ENCODE measurements around the gene MFSD2A.
A peak's percentile ranks its signal among the peaks of the same experiment; 100 is the strongest.
"Not testable (repeated sequence)": the region's sequence is repeated elsewhere in the genome, so short reads cannot be mapped to it uniquely, and the experiment has no call there.

MFSD2A gene

DNA sequence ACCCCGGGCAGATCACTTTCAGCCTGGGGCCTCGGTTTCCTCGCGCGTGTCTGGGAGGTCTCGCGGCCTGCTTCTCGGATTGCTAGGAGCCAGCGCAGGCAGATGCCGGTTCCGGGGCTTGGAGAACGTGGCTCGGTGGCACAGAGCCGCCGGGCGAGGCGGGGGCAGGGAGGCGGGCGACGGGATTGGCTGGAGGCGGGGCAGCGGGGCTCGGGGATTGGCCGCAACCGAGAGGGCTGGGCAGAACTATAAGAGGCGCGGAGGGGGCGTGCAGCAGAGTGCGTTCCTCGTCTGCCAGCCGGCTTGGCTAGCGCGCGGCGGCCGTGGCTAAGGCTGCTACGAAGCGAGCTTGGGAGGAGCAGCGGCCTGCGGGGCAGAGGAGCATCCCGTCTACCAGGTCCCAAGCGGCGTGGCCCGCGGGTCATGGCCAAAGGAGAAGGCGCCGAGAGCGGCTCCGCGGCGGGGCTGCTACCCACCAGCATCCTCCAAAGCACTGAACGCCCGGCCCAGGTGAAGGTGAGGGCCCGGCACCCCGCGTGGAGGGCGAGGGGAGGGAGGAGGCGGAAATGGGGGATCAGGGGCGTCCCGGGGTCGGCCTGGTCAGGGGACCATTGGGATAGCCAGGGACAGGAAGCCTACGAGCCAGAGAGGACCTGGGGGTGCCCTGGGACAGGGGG is at the start of gene MFSD2A:
MFSD2A (plus strand) TSS at position 276 of the 677 bp plus-strand sequence; CDS start at position 424, 148 bp downstream.
- peak; percentile 100 for DNase-seq

DNA sequence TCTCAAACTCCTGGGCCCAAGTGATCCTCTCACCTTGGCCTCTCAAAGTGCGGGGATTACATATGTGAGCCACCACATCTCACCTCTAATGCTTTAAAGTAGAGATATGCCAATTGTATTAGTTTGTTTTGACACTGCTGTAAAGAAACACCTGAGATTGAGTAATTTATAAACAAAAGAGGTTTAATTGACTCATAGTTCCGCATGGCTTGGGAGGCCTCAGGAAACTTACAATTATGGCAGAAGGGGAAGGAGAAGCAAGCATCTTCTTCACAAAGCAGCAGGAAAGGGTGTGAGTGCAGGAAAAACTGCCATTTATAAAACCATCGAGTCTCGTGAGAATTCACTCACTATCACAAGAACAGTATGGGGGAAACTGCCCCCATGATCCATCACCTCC is 49.8 kb upstream of the MFSD2A start:
- DNase-seq: no peak

GRCh38 chr1:39907528-39908453 is 47.2 kb upstream of the MFSD2A start:
- DNase-seq: no peak

- DNase-seq: no peak
These were observed 46.4 kb upstream of the MFSD2A start for GRCh38 chr1:39908534-39908933.

DNA sequence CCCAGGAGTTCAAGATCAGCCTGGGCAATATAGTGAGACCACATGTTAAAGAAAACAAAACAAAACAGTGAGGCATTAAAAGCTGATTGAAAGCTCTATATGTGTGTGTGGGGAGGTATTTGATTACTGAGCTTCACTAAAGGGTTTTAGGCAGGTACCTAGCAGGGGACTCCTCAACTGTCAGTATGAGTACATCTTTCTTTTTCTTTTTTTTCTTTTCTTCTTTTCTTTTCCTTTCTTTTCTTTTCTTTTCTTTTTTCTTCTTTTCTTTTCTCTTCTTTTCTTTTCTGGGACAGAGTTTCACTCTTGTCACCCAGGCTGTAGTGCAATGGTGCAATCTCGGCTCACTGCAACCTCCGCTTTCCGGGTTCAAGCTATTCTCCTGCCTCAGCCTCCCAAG is 44.7 kb upstream of the MFSD2A start:
- DNase-seq: no peak

DNA sequence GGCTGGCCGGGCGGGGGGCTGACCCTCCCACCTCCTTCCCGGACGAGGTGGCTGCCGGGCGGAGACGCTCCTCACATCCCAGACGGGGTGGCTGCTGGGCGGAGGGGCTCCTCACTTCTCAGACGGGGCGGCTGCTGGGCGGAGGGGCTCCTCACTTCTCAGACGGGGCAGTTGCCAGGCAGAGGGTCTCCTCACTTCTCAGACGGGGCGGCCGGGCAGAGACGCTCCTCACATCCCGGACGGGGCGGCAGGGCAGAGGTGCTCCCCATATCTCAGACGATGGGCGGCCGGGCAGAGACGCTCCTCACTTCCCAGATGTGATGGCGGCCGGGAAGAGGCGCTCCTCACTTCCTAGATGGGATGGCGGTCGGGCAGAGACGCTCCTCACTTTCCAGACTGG is 41.8 kb upstream of the MFSD2A start:
- DNase-seq: not testable (repeated sequence)

DNA sequence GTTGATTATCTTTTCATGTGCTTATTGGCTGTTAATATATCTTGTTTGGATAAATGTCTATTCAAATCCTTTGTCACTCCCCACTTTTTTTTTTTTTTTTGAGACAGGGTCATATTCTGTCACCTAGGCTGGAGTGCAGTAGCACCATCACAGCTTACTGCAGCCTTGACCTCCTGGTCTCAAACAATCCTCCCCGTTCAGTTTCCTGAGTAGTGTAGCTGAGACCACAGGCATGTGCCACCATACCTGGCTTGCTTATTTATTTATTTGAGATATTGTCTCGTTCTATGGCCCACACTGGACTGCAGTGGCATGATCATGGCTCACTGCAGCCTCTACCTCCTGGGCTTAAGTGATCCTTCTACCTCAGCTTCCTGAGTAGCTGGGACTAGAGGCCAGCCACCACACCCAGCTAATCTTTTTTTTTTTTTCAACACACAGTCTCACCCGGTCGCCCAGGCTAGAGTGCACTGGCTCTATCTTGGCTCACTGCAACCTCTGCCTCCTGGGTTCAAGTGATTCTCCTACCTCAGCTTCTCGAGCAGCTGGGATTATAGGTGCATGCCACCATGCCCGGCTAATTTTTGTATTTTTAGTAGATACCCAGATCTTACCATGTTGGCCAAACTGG is 39.3 kb upstream of the MFSD2A start:
- DNase-seq: no peak

DNA sequence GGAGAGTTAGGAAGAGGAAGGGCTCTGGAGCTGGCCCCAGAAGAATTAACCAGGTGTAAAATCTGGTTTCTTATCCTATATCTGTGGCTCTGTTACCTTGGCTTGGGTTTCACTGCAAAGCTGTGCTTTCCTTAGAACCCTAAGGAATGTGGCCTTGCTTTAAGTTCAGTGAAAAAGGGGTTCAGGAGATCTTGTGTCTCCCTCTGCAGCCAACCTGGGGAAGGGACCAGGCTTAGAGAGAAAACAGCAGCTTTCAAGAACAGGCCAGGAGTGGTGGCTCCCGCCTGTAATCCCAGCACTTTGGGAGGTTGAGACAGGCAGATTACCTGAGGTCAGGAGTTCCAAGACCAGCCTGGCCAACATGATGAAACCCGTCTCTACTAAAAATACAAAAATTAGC is 37.1 kb upstream of the MFSD2A start:
- DNase-seq: no peak

DNA sequence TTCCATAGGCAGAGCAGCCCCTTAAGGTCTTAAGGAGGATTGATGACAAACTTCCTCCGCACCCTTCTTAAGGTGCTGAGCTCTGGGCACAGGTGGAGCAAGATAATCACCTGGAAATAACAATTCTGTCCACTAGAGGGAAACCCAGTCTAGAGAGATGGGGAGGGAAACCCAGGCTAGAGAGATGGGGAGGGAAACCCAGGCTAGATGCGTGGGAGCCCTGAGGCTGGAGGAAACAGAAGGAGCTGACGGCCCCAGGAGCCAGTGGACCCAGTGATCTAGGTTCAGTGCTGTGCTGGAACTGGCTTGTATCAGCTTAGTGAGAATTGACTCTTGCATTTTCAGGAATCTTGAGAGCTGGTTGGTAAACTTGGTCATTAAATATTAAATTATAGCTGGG is 35.4 kb upstream of the MFSD2A start:
- no peak for DNase-seq

GRCh38 chr1:39922251-39922688 is 32.7 kb upstream of the MFSD2A start:
- DNase-seq: no peak

DNA sequence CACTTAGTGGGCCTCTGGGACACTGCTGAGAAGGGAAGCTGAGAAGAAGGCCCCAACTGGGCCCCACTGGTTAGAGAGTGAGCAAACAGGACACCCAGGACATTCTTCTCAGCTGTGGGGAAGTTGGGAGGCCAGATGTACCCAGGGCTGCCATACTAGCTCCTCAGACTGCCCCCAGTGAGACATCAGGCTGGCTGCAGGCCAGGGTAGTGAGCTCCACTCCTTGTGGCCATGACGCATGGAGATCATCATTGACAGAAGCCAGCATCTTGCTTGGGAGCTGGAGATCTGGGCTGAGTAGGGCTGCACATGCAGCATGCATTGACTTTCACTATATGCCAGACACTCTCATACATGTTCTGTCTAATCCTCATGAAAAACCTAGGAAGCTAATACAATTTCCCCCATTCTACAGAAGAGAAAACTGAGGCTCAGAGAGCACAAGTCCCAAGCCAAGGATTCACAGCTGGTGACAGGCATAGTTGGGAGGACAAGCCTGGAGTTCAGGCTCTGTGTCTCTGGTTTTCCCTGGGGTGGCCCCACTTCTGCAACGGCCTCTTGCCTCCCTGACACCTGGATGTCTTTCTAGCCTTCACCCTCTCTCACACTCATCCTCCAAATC is 29.1 kb upstream of the MFSD2A start:
- no peak for DNase-seq

DNA sequence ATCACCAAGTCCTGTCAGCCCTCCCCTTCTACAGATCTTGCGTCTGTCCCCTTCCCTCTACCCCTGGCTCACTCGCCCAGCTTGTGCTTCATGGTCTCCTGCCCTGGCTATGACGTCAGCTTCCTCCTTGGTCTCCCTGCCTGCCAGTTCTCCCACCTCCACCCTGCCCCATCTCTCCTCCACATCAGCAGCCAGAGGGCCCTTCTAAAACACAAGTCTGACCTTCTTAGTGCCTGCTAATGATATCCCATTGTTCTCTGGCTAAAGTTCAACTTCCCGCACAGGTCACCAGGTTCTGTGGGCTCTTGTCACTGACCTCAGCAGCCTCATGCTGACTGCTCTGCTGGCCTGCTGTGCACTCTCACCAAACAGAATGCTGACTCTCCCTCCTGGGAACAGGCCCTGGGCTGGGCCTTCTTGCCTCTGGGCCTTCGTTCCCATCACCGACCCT is 28.6 kb upstream of the MFSD2A start:
- DNase-seq: peak; percentile 82

DNA sequence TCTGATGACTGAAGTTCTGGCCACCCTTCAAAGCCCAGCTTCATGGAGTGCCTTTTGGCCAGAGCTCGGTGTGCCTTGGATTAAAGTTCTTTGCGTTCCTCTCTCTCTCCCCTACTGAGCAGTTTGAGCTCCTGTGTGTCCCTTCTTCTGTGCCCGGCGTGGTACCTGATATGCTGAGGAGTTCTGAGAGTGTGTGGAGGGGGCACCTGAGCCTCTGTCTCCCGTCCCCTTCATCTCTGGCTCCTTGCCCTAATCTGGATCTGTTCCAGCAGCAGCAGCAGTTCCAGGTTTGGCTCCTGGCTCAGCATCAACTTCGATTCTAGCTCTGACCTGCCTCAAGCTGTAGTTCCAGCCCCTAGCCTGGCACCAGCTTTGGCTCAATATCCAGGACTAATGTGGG is 28.1 kb upstream of the MFSD2A start:
- DNase-seq: peak; percentile 94

- DNase-seq: no peak
These were observed 27.4 kb upstream of the MFSD2A start for GRCh38 chr1:39927538-39927937.

DNA sequence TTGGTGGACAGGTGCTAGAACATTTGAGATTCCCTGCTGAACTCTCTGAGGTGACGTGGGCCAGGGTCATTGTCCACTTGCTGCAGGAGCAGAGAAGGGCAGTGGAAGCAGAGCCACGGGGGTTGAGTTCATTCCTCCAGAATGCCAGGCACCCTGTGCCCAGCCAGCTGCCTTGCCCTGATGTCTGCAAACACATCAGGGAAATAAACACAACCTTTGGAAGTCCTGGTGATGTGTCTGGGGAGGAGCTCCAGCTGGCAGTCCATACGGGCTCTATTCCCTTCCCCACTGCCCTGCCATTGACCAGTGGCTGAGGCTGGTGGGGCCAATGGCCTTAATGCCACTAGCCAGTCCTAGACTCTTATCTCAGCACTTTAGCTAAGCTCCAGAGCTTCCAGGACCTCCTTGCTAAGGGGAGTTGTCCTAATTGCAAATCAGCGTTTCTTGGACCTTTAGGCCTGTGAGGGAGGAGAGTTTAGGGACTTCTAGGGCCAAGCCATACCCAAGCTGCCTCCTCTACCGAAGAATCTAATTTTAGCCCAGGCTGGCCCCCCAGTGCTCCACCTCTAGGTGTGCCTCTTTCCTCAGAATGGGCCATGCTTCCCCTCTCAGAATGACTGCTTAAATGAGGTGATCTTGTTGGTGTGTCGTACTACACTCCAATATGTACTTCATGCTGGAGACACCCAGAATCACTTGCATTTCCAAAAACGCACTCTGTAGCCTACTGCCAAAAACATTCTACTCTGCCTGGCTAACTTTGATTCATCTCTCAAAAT is 25.9 kb upstream of the MFSD2A start:
- DNase-seq: no peak

DNA sequence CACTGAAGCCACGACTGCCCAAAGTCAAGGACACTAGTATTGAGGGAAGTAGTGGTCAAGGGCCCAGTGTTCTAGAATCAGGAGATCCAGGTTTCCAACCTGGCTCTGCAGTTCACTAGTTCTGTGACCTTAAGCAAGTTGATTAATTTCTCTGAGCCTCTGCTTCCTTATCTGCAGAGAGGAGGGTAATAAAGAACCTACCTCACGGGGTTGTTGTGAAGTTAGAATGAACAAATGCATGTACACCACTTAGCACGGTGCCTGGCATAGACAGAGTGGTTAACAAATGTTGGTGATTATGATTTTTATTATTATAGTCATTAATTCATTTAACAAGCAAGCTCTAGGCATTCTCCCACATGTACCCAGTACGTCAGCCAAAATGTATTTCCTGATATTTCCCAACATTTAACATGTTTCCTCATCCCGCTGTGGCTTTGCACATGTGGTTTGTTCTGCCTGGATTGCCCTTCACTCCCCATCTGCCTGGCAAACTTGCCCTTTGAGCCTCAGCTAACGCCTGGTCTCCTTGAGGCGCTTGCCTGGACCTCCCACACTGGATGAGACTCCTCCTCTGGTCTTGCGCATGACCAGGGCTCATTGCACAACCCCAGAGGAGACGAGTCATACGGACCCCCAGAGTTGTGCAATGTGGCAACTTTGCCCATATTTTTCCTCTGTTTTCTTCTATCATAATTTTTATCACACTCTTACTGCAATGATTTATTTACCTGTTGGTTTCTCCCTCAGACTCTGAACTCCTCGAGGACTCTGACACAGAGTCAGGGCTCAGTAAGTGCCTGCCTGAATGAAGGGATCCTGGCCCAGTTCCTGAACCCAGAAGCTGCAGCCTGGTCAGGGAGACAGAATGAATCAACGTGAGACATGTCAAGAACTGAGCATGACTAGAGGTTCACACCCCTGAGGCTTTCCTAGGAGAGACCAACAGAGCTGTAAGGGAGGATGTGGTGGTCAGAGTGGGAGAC is 20.7 kb upstream of the MFSD2A start:
- DNase-seq: no peak

DNA sequence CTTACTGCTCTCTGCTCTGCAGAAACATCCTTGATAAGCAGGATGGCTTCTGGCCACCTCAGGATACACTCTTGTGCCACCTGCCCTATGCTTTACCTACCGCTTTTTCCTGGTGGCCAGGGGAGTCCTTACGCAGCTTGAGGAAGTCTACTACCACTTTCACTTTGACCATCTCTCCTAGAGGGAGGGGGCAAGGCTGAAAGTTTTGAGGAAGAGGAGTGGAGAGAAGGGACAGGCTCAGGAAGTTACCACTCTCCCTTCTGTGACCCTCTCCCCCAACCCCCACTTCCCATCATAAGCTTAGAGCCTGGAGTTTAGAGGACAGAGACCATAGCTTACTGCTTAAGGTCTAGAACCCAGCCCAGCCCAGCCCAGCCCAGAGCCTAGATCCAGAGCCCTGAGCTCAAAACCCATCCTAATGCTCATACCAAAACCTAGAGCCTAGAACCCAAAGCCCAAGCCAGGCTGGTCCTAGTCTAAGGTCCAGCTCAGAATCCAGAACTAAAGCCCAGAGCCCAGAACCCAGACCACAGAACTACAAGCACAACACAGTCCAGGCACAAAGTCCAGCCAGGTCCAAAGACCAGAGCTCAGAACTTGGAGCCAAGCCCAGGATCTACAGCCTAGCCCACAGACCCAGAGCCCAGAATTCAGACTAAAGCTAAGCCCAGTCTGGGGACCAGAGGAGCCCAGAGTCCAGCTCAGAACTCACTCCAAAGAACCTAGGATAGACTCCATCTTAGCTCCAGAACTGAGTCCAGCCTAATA is 18.0 kb upstream of the MFSD2A start:
- no peak for DNase-seq

- DNase-seq: no peak
These were observed 16.1 kb upstream of the MFSD2A start for GRCh38 chr1:39938856-39939255.

DNA sequence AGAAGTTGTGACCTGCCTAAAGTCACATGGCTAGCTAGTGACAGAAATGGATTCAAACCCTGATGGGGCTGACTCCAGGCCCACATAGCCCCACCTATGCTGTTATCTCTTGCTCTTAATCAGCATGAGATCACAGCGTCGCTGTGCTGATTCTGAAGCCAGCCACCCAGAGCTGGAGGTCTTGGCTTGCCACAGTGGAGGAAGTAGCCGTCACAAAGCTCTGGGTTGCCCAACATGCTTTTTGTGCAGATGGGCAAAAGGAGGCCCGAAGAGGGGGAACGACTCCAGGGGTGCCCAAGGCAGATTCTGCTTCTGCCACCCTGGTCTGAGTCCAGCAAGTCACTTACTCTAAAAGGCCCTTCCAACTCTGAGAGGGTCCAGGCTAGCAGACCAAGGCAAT is 14.7 kb upstream of the MFSD2A start:
- no peak for DNase-seq

Measured in NCI-H1092 treated with DMSO at 0.1 percent for 48 hours (cell line).